Activated CD8-positive, alpha-beta memory T cell treated with anti-CD3 and anti-CD28 coated beads for 36 hours (primary cell): ENCODE measurements around the gene RNLS. TPM values are rescaled to one million over a fixed set of nuclear protein-coding genes. Genes with fewer than 3 reads are reported as not detected.
"Not testable (repeated sequence)": the region's sequence is repeated elsewhere in the genome, so short reads cannot be mapped to it uniquely, and the experiment has no call there.

Experiments used
- CTCF ChIA-PET: fragments of 350-600 bp; sonication (Branson Sonifier 250); formaldehyde crosslinking; loops from one replicate; lab custom pipeline; 2021; ENCODE audit warnings: antibody characterized with exemption; lab: Charles Lee
- POLR2A ChIA-PET: fragments of 350-600 bp; sonication (Branson Sonifier 250); formaldehyde crosslinking; loops from one replicate; lab custom pipeline; 2021; ENCODE audit warnings: antibody characterized with exemption; lab: Charles Lee
- total RNA-seq, 2 experiments: library from RNA; stranded (reverse); gene quantifications; one replicate each; pipeline ENCODE4 v1.2.3, GENCODE V29; 2021

RNLS gene
- total RNA-seq, 2 experiments from 2014 or later: 4.3 to 6.2 TPM

DNA sequence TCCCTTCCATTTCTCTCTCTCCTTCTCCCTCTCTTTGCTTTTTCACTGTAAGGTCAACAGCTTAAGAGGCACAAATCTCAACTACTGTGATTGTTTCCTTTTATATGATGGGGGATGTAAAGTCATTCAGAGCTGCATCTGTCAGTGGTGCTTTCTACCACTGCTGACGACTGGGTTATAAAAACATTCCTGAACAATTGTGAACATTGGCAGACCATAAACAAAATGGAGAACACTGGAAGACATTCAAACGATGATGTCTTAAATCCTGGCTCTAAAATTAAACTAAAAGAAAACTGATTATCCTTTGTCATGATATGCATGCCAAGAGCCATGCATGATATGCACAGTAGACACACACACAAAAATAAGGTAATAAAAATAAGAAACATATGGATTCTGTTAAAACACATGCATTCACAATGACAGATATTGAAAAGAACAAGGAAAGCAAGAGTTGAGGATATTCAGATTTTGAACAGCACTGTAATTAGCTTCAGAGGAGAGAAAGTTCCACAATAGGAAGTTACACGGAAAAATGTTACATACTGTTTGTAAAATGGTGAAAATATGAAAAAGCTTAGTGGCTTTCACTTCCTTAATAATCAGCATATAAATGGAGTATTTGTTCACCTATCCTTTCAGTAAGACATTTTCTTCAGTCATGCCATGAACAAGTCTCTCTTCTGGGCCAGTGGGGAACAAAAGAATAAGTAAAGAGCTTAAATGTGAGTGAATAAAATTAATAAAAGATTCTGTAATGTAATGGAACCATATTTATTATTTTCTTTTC is 89.2 kb downstream of the RNLS start:
- ChIA-PET CTCF (no interaction called here), POLR2A (no interaction called here)

DNA sequence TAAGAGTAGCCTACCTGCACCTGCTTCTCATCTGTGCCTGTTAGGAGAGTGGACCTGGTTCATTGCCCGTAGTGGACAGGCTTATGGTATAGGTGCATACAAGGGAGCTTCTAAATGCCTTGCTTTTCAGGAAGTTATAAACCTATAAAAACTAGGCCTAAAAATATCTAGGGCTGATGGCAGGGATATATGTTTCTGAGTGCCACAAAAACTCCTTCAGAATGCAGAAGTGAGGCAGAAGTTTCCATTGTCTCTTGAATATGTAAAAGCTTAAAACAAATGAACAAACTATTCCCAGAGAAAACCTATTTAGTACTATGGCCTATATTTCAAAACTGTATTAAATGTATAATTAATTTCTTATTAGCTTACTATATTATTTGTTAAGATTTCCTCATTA is 91.8 kb downstream of the RNLS start:
- CTCF ChIA-PET: no interaction called here

DNA sequence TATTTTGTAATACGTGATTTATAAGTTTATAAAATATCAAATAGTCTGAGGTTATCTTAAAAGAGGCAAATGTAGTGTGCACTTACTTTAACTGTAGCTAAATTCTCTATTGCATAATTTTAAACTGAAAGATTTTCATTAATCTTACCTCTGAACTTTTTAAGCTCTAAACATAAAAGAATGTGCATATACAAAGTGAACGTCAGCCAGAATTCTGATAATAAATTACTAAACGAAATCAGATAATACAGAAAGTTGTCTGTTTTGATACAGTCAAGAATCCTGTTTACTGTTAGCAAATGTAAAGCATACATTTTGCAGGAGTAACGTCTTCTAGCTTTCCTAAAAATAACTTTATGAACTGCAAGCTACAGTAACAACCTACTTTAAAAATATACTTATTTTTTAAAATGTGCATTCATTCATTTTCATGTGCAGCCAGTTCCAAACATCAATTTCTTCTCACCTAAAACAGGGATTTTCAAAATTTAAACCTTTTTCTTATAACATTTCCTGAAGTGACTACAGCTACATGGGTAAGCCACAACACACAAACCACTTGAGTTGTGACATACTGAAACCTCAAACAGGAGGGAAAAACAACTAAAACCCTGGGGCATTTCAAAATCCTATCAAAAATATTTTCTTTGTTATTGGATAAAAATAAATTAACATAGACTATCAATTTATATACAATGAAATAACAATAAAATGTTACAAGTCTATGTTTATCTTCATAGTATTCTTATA is 92.7 kb downstream of the RNLS start:
- CTCF ChIA-PET: no interaction called here
- POLR2A ChIA-PET: no interaction called here

More for the DNA sequence above, 91.8 kb downstream of the RNLS start:
- POLR2A ChIA-PET: no interaction called here

DNA sequence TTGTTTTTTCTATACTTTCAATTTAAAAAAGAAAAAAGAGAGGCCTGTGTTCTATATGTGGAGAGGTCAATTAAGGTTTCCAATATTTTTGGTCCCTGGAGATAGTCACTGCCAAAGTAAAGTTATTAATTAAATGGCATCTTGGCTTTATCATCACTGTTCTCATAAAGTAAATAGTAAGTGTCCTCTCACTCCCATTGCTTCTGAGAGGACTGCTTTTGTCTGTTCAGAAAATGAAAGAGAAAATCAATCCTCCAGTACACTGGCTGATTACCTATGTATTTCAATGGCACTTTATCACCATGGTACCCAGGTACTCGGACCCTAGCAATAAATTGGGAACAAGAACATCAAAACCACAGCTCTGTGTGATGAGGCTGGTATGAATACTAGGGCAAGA is 94.0 kb downstream of the RNLS start:
- ChIA-PET POLR2A (no interaction called here), CTCF (no interaction called here)

- POLR2A ChIA-PET, CTCF ChIA-PET: not testable (repeated sequence)
Measured at GRCh38 chr10:88486816-88487215, 96.3 kb downstream of the RNLS start.

GRCh38 chr10:88482220-88482619 is 100.9 kb downstream of the RNLS start:
- POLR2A ChIA-PET: no interaction called here
- CTCF ChIA-PET: no interaction called here

DNA sequence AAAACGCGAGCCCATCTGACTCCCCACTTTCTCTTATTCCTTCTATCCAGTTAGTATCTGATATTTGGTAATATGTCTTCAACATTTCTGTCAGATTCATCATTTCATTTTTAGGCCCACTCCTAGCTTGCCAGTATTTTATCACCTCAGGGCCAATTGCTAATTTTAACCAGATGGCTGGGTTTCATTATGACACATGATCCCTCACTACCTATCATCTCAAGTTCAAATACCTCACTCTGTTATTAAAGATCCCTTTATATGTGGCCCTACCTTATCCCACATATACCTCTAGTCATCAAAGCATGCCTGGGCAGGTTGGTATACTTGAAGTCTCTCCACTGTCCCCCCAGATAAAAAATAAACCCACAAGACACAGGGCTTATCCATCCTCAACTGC is 104.9 kb downstream of the RNLS start:
- ChIA-PET CTCF (no interaction called here), POLR2A (no interaction called here)

- CTCF ChIA-PET: no interaction called here
- POLR2A ChIA-PET: no interaction called here
Measured at GRCh38 chr10:88477343-88478085, 105.6 kb downstream of the RNLS start.

DNA sequence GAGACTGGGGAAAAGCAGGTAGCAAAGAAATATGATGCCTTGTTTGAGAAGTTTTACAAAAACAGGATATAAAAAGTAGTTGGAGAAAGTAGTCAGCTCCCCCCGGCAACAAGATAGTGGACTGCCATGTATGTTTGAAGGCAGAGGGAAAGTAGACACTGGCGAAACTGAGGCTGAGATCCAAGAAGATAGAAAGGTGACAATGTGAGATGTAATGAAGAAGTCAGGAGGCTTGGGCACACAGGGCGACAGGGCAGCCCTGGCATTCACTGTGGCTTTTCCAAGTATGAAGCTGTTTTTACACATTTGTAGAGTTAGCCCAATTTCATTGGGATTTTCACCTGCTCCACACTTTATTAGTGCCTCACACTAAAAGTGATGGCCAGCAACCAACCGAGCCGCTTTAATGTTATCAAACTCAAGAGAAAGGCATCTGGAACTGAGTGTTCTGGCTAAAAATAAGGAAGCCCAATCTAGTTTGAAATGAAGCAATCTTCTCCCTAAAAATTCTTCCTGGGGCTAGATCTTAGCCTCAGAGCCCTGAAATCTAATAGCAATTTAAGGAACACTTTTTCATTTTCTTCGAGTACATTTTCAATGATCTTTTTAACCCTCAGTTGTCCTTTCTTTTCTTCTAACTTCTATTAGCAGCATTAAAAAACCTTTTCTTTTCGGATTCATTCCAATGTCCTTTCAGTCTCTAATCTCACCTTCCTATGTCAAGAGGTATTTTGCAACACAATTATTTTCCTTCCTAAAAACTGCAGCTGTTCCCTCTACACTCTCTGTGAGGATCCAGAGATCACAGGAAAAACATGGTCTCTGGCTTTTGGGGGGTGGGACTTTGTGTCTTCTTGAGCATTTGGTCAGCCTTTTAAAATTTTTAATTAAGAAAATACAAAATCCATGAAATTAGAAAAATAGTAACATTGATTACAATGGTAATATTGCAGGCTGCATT is 108.0 kb downstream of the RNLS start:
- ChIA-PET CTCF (no interaction called here), POLR2A (no interaction called here)

DNA sequence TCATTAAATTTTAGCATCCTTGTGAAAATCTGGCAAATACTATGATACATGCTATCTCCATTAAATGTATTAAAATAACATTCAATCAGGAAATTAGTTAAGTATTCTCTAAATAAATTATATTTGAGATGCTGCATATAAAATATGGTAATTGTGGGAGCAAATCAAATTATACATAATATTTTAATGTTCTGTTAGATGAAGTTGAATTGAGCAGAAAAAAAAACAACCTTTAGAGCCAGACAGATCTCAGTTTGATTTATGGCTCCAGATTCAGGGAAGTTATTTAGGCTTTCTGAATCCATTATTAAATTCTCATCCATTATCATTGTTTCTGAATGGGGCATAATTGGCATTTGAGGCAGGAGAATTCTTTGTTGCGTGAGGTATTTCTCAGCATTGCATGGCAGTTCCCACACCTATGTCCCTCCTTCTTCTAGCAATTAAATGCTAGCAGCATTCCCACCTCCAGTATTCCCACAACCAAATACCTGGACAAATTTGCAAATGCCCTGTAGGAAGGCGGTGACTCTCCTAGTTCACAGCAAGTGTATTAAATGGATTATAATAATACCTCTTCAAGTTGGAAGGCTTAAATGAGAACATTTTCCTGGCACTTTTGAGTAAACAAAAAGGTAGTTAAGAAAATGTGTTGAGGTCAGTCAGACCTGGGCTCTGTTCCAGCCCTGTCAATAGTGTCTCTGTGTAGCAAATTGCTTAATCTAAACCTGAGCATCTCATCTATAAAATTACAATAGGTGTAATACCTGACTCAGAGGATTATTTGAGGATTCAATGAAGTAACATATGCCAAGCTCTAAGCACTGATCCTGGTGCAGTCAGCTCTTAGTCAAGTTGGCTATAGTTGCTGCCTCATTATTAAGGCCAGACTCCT is 108.9 kb downstream of the RNLS start:
- ChIA-PET POLR2A (no interaction called here), CTCF (no interaction called here)

- ChIA-PET CTCF (no interaction called here), POLR2A (no interaction called here)
Measured at GRCh38 chr10:88472540-88472939, 110.6 kb downstream of the RNLS start.

- ChIA-PET POLR2A (no interaction called here), CTCF (no interaction called here)
Measured at GRCh38 chr10:88471899-88472298, 111.2 kb downstream of the RNLS start.

DNA sequence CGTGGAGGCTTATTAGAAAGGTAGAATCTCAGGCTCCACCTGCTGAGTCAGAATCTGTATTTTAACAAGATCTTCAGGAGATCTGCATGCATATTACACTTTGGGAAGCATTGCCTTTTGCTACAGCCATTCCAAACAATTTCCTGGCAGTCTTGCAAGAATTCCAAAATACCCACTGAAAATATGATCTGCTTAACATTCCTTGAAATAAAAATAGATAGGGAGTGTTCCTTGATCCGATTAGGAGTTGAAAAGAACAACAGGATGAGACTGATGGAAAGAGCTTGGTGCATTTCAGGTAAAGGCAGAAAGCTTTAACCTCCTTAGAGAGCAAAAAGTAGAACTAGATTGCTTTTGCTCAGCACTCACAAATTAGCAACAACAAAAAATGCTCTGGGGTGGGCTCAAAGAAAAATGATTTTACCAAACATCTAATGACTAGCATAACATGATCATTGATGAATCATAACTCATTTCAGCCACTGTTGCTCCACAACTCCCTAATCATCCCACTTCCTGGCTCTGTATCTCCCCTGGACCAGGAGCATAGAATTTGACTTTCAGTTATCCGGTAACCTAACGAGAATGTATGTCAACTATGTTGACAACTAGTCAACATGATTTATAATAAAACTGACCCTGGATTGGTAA is 115.2 kb downstream of the RNLS start:
- POLR2A ChIA-PET: no interaction called here
- CTCF ChIA-PET: no interaction called here

- ChIA-PET POLR2A (no interaction called here), CTCF (no interaction called here)
Measured at GRCh38 chr10:88466786-88467185, 116.3 kb downstream of the RNLS start.

- CTCF ChIA-PET: no interaction called here
- POLR2A ChIA-PET: no interaction called here
Measured at GRCh38 chr10:88465765-88466164, 117.4 kb downstream of the RNLS start.

- POLR2A ChIA-PET: no interaction called here
Measured at GRCh38 chr10:88463811-88464210, 119.3 kb downstream of the RNLS start.

GRCh38 chr10:88461426-88461825 is 121.7 kb downstream of the RNLS start:
- POLR2A ChIA-PET: no interaction called here
- CTCF ChIA-PET: no interaction called here

More at GRCh38 chr10:88463811-88464210, 119.3 kb downstream of the RNLS start:
- CTCF ChIA-PET: no interaction called here

- POLR2A ChIA-PET: no interaction called here
- CTCF ChIA-PET: no interaction called here
Measured at GRCh38 chr10:88459530-88459929, 123.6 kb downstream of the RNLS start.
